ENCODE measurements around the gene PRDM16. TPM values are rescaled to one million over a fixed set of nuclear protein-coding genes. Genes with fewer than 3 reads are reported as not detected.

PRDM16 gene
- total and polyA plus RNA-seq, 2 of the 8 experiments (the other 6 are each of a cell fraction or from before 2014, with no cell fraction given), result 0.39 to 0.43 TPM

GRCh38 chr1:3327389-3327702, 258.3 kb downstream of the PRDM16 start:
- Histone ChIP-seq H2BK120ac (replicated peaks; ENCODE audit: low read depth, low read length) (no peak overlapping the region), H3K36me3 (ENCODE audit: control insufficient read depth in 2 of 4, insufficient read depth in 4 of 4, low read length in 3 of 4) (no peaks in the 10 kb centered on the region), H3K4me1 (replicated peaks in 1 of 4; ENCODE audit: control insufficient read depth in 3 of 4, insufficient read depth in 4 of 4, low read length in 3 of 4) (no peaks in the 10 kb centered on the region; a peak in 1 of 7 replicates), H3K4me2 (ENCODE audit: insufficient read depth in 1 of 2, low read depth in 2 of 2, low read length in 2 of 2) (no peak overlapping the region), H4K8ac (ENCODE audit: extremely low read depth, insufficient read depth, low read length) (no peak overlapping the region), H3K4me3 (ENCODE audit: extremely low read depth in 1 of 4, insufficient read depth in 2 of 4, low read depth in 3 of 4, low read length in 4 of 4) (no peak overlapping the region), H4K5ac (ENCODE audit: insufficient read length, low read depth, low read length) (no peak overlapping the region), H3K79me1 (ENCODE audit: low read depth, low read length) (no peaks in the 10 kb centered on the region), H2AK5ac (ENCODE audit: low read depth, low read length) (no peak overlapping the region), H3K23ac (ENCODE audit: insufficient read length) (no peak overlapping the region), H3K27me3 (replicated peaks in 1 of 4; ENCODE audit: control insufficient read depth in 3 of 4, extremely low read depth in 1 of 4, insufficient read depth in 3 of 4, low read length in 3 of 4) (no peaks in the 10 kb centered on the region), H3K4ac (replicated peaks; ENCODE audit: insufficient read length, low read depth, low read length) (no peak overlapping the region), H2BK12ac (ENCODE audit: low read depth, low read length) (no peak overlapping the region), H3K79me2 (ENCODE audit: control insufficient read depth in 1 of 2, insufficient read depth in 2 of 2, low read length in 2 of 2) (no peaks in the 10 kb centered on the region), H3K18ac (ENCODE audit: extremely low read depth, low read length) (no peak overlapping the region), H3K9ac (replicated peaks in 1 of 4; ENCODE audit: extremely low read depth in 1 of 4, low read depth in 3 of 4, low read length in 3 of 4) (no peak overlapping the region), H3K9me3 (ENCODE audit: insufficient read depth in 2 of 2, low read depth in 1 of 2, low read length in 1 of 2) (no peaks in the 10 kb centered on the region; a peak in 1 of 4 replicates), H3K23me2 (ENCODE audit: low read depth, low read length) (no peaks in the 10 kb centered on the region), H2BK20ac (ENCODE audit: low read length) (no peak overlapping the region), H3K56ac (replicated peaks; ENCODE audit: insufficient read length, low read depth, low read length) (no peak overlapping the region), H3K27ac (ENCODE audit: low read depth, low read length) (no peak overlapping the region), H2BK5ac (ENCODE audit: low read depth, low read length) (no peak overlapping the region), H4K91ac (replicated peaks; ENCODE audit: insufficient read length, low read length) (no peak overlapping the region), H3K14ac (ENCODE audit: insufficient read length) (no peak overlapping the region), H2BK15ac (ENCODE audit: low read length) (no peak overlapping the region), H4K20me1 (replicated peaks in 1 of 2; ENCODE audit: control insufficient read depth in 1 of 2, insufficient read depth in 2 of 2, low read length in 2 of 2) (no peaks in the 10 kb centered on the region), H2AFZ (ENCODE audit: low read length) (no peak overlapping the region)
- FAIRE-seq (no peak), DNase-seq (ENCODE audit: low read depth in 1 of 2, low spot score in 2 of 2) (no peak)
- POLR2A ChIA-PET (ENCODE audit: partially characterized antibody), result no interaction called here
- whole genome bisulfite sequencing, 2 experiments (ENCODE audit: extremely low coverage in 1 of 2, insufficient coverage in 1 of 2, insufficient read length in 1 of 2, insufficient replicate concordance in 2 of 2, low coverage in 1 of 2, low lambda C conversion rate in 2 of 2, missing lambda C conversion rate in 1 of 2), result 96% methylated on average over 13 of the region's 15 CpGs; no CpG with 5 or more reads in 1 of the 2 experiments
- CTCF ChIA-PET (ENCODE audit: partially characterized antibody), result interaction anchor here (1.0 kb wide), 1 partner anchor 9 kb away, joined by 4 read pairs; no protein-coding TSS in a partner anchor
- no peak for TF ChIP-seq KDM4A (IDR thresholded peaks at IDR 0.05; ENCODE audit: low read depth, low read length, severe bottlenecking)
- TF ChIP-seq SRF (IDR thresholded peaks at IDR 0.05; ENCODE audit: low read depth, low read length), result no peak
- no peak for TF ChIP-seq SUZ12 (IDR thresholded peaks at IDR 0.05; ENCODE audit: low read length)
- TF ChIP-seq CBX5 (IDR thresholded peaks at IDR 0.05; ENCODE audit: low read depth, low read length), result no peak
- TF ChIP-seq BCL11A (IDR thresholded peaks at IDR 0.05; ENCODE audit: low read depth in 2 of 2, low read length in 2 of 2), result no peak
- no peak for TF ChIP-seq SIN3A (conservative IDR thresholded peaks at IDR 0.05 in 1 of 2, IDR thresholded peaks at IDR 0.05 in 1 of 2; ENCODE audit: low read depth in 1 of 2, low read length in 2 of 2)
- TF ChIP-seq SP1 (IDR thresholded peaks at IDR 0.05; ENCODE audit: low read depth, low read length), result no peak
- no peak for TF ChIP-seq MAX (IDR thresholded peaks at IDR 0.05)
- no peak for TF ChIP-seq GTF2F1 (IDR thresholded peaks at IDR 0.05; ENCODE audit: borderline replicate concordance, low read depth, low read length)
- TF ChIP-seq E2F6 (IDR thresholded peaks at IDR 0.05), result no peak
- TF ChIP-seq USF2 (IDR thresholded peaks at IDR 0.05; ENCODE audit: low read length), result no peak
- TF ChIP-seq GABPA (IDR thresholded peaks at IDR 0.05; ENCODE audit: borderline replicate concordance, insufficient read depth, low read length), result no peak

Measured in H1 (cell line).